ENCODE data around the gene CCDC24.

Gene CCDC24

DNA sequence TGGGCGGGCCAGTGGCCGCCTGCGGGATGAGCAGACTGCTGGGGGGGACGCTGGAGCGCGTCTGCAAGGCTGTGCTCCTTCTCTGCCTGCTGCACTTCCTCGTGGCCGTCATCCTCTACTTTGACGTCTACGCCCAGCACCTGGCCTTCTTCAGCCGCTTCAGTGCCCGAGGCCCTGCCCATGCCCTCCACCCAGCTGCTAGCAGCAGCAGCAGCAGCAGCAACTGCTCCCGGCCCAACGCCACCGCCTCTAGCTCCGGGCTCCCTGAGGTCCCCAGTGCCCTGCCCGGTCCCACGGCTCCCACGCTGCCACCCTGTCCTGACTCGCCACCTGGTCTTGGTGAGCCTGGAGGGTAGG is 10.3 kb upstream of the CCDC24 start:
- Histone ChIP-seq H2AFZ (ENCODE audit: low read length) (no peak overlapping the region), H4K20me1 (ENCODE audit: insufficient read depth, low read length, poor library complexity, severe bottlenecking) (peaks cover 26% of the 10 kb centered on the region), H3K4me1 (ENCODE audit: insufficient read depth, low read length, poor library complexity, severe bottlenecking) (peaks cover 39% of the 10 kb centered on the region), H3K27me3 (ENCODE audit: insufficient read depth, low read length, poor library complexity, severe bottlenecking) (no peaks in the 10 kb centered on the region), H3K79me2 (ENCODE audit: insufficient read depth, low read length) (peaks cover 33% of the 10 kb centered on the region), H3K9me2 (replicated peaks; ENCODE audit: low read depth, low read length) (no peaks in the 10 kb centered on the region), H3K9ac (ENCODE audit: low read depth, low read length, poor library complexity, severe bottlenecking) (no peak overlapping the region), H3K4me2 (ENCODE audit: low read depth, low read length, poor library complexity, severe bottlenecking) (no peak overlapping the region), H3F3A (ENCODE audit: low read depth) (no peaks in the 10 kb centered on the region), H3K9me3 (ENCODE audit: insufficient read depth, low read depth, low read length) (no peaks in the 10 kb centered on the region), H3K4me3 (ENCODE audit: low read length, poor library complexity, severe bottlenecking) (no peak overlapping the region), H3K36me3 (ENCODE audit: insufficient read depth, low read length) (no peaks in the 10 kb centered on the region; the same call in 1 of the 2 replicates)
- no peak for TF ChIP-seq EZH2phosphoT487 (IDR thresholded peaks at IDR 0.05; ENCODE audit: borderline replicate concordance)
- TF ChIP-seq, protein P1, sequence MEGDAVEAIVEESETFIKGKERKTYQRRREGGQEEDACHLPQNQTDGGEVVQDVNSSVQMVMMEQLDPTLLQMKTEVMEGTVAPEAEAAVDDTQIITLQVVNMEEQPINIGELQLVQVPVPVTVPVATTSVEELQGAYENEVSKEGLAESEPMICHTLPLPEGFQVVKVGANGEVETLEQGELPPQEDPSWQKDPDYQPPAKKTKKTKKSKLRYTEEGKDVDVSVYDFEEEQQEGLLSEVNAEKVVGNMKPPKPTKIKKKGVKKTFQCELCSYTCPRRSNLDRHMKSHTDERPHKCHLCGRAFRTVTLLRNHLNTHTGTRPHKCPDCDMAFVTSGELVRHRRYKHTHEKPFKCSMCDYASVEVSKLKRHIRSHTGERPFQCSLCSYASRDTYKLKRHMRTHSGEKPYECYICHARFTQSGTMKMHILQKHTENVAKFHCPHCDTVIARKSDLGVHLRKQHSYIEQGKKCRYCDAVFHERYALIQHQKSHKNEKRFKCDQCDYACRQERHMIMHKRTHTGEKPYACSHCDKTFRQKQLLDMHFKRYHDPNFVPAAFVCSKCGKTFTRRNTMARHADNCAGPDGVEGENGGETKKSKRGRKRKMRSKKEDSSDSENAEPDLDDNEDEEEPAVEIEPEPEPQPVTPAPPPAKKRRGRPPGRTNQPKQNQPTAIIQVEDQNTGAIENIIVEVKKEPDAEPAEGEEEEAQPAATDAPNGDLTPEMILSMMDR (conservative IDR thresholded peaks at IDR 0.05; ENCODE audit: low read length), result no peak

DNA sequence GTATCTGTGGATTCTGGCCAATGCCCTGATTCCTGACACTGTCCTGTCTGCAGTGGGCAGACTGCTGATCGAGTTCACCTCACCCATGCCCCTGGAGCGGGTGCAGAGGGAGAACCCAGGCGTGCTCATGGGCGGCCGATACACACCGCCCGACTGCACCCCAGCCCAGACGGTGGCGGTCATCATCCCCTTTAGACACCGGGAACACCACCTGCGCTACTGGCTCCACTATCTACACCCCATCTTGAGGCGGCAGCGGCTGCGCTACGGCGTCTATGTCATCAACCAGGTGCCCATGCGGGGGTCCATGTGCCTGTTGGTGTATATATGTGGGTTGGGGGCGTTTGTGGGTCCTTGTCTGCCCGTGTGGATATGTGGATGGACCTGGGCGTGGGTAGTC is 9.8 kb upstream of the CCDC24 start:
- Histone ChIP-seq H3K9me3 (ENCODE audit: insufficient read depth, low read depth, low read length) (no peaks in the 10 kb centered on the region), H3K27me3 (ENCODE audit: insufficient read depth, low read length, poor library complexity, severe bottlenecking) (no peaks in the 10 kb centered on the region), H3K9me2 (replicated peaks; ENCODE audit: low read depth, low read length) (no peaks in the 10 kb centered on the region), H3K4me2 (ENCODE audit: low read depth, low read length, poor library complexity, severe bottlenecking) (peak overlapping the region; percentile 10), H3K4me1 (ENCODE audit: insufficient read depth, low read length, poor library complexity, severe bottlenecking) (peaks cover 34% of the 10 kb centered on the region), H3K9ac (ENCODE audit: low read depth, low read length, poor library complexity, severe bottlenecking) (no peak overlapping the region), H3K4me3 (ENCODE audit: low read length, poor library complexity, severe bottlenecking) (no peak overlapping the region), H3K79me2 (ENCODE audit: insufficient read depth, low read length) (peaks cover 28% of the 10 kb centered on the region; the same call in 1 of the 2 replicates), H3F3A (ENCODE audit: low read depth) (no peaks in the 10 kb centered on the region), H3K36me3 (ENCODE audit: insufficient read depth, low read length) (no peaks in the 10 kb centered on the region; the same call in 1 of the 2 replicates), H2AFZ (ENCODE audit: low read length) (no peak overlapping the region), H4K20me1 (ENCODE audit: insufficient read depth, low read length, poor library complexity, severe bottlenecking) (peaks cover 20% of the 10 kb centered on the region)
- TF ChIP-seq, protein P1 (conservative IDR thresholded peaks at IDR 0.05; ENCODE audit: low read length), result no peak
- TF ChIP-seq EZH2phosphoT487 (IDR thresholded peaks at IDR 0.05; ENCODE audit: borderline replicate concordance), result no peak

DNA sequence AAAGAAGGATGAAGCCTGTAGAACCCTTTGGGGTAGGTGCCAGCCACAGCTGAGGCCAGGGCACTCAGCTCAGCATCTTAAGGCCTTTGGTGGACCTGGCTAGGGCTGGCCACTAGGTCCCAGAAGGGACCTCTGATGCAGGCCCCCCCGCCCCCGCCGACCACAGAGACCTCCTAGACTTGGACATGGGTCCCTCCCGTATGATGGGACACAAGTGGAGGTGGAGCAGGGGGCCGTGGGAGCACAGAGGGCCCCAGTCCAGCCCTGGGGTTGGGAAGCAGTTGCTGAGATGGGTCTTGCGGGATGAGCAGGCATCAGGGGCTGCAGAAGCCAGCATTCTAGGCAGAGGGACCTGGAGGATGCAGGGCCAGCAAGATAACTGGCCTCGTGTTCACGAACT is 9.2 kb upstream of the CCDC24 start:
- H3K36me3 ChIP-seq (ENCODE audit: insufficient read depth, low read length), result no peaks in the 10 kb centered on the region; the same call in 1 of the 2 replicates
- no peaks in the 10 kb centered on the region for H3K9me3 ChIP-seq (ENCODE audit: insufficient read depth, low read depth, low read length)
- peaks cover 28% of the 10 kb centered on the region for H3K4me1 ChIP-seq (ENCODE audit: insufficient read depth, low read length, poor library complexity, severe bottlenecking)
- H3K27me3 ChIP-seq (ENCODE audit: insufficient read depth, low read length, poor library complexity, severe bottlenecking), result no peaks in the 10 kb centered on the region
- H2AFZ ChIP-seq (ENCODE audit: low read length), result no peak overlapping the region
- H3K9ac ChIP-seq (ENCODE audit: low read depth, low read length, poor library complexity, severe bottlenecking), result no peak overlapping the region
- TF ChIP-seq, protein P1 (conservative IDR thresholded peaks at IDR 0.05; ENCODE audit: low read length), result no peak
- no peak for TF ChIP-seq EZH2phosphoT487 (IDR thresholded peaks at IDR 0.05; ENCODE audit: borderline replicate concordance)
- H3K9me2 ChIP-seq (replicated peaks; ENCODE audit: low read depth, low read length), result no peaks in the 10 kb centered on the region
- H3F3A ChIP-seq (ENCODE audit: low read depth), result no peaks in the 10 kb centered on the region
- peaks cover 22% of the 10 kb centered on the region; the same call in 1 of the 2 replicates for H3K79me2 ChIP-seq (ENCODE audit: insufficient read depth, low read length)
- H3K4me2 ChIP-seq (ENCODE audit: low read depth, low read length, poor library complexity, severe bottlenecking), result no peak overlapping the region
- peaks cover 16% of the 10 kb centered on the region for H4K20me1 ChIP-seq (ENCODE audit: insufficient read depth, low read length, poor library complexity, severe bottlenecking)
- H3K4me3 ChIP-seq (ENCODE audit: low read length, poor library complexity, severe bottlenecking), result no peak overlapping the region

Measured in Loucy (cell line).